ENCODE measurements around the gene SHISA2.

GRCh38 chr13:26062853-26063444, 11.1 kb upstream of the SHISA2 start:
- TF ChIP-seq POLR2A (IDR thresholded peaks at IDR 0.05; ENCODE audit: low read depth, low read length) = no peak
- no peak for TF ChIP-seq POLR2AphosphoS5 (IDR thresholded peaks at IDR 0.05; ENCODE audit: low read depth, low read length)
- no peak for TF ChIP-seq TAF1 (IDR thresholded peaks at IDR 0.05; ENCODE audit: low read depth, low read length)
- no peak for TF ChIP-seq SPI1 (IDR thresholded peaks at IDR 0.05; ENCODE audit: low read depth, low read length)
- no peak for TF ChIP-seq PAX5 (IDR thresholded peaks at IDR 0.05; ENCODE audit: insufficient read depth, low read length, severe bottlenecking)
